ENCODE data around the gene OR10Z1.

Gene OR10Z1, protein sequence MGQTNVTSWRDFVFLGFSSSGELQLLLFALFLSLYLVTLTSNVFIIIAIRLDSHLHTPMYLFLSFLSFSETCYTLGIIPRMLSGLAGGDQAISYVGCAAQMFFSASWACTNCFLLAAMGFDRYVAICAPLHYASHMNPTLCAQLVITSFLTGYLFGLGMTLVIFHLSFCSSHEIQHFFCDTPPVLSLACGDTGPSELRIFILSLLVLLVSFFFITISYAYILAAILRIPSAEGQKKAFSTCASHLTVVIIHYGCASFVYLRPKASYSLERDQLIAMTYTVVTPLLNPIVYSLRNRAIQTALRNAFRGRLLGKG

DNA sequence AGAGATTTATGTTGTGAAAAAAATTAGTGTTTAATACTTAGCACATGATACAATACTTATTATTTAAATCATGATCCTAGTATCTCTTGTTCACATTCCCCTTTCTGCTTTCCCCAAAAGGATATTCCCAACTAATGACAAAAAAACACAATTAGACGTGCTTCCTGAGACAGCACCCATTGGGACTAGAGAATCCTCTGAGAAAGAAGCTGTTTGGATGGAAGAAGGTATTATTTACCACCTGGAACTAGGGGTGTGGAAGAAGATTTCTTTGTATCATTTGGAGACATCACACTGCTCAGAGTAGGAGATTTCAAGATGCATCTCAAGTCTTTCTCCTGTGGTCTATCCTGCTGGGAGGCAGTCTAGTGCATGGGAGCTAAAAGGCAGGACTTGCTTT is at the start of gene OR10Z1:
OR10Z1 (plus strand) TSS at position 301 of the 400 bp plus-strand sequence. CDS start 1,171 bp downstream, outside the sequence.
- no peak for DNase-seq (ENCODE audit: low spot score)

DNA sequence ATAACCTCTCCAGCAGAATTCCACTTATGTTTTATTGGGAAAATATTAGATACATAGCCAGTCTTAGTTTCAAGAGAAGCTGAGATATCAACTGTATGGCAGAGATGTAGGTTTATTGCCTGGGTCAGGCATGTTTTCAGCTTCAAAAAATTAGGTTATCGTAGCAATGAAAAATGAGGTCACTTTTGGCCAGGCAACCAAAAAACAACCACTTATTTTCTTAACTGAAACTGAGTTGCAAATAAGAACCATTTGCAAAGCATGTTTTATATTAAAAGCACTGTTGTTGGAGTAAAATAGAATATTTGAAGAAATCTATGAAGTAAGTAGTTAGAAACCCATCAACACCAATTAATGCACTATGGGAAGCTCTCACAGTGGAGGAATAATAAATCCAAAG is 45.4 kb upstream of the OR10Z1 start:
- no peak for DNase-seq (ENCODE audit: low spot score)

DNA sequence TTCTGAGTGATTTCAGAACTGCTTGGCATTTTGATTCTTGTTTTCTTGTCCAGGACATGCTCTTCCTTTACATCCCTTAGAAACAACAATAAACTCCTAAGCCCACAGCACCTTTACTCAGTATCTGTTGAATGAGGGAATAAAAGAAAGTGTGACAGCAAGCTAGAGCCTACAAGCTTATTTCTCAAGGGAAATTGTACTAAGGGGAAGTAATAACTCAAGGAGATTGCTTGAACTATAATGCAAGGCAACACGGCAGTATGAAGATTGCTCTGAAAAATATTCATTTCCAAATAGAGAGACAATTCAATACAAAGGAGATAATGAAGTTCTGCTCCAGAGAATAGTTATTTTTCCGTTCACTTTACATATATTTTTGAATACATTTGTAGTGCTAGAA is 41.2 kb upstream of the OR10Z1 start:
- no peak for DNase-seq (ENCODE audit: low spot score)

DNA sequence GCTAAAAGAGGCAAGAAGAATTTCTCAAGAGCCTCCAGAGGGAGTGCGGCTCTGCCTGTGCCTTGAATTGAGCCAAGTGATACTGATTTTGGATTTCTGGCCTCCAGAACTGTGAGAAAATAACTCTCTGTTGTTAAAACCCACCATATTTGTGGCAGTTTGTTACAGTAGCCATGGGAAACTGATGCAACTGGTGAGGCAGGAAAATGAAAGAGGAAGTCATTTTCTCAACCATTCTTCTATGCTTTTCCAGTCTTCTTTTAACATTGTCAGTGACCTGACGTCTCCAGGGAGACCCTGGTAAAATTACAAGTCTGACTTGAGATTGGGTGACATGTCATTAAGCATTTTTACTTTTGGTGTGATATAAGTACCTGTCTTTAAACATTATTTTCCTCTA is 40.5 kb upstream of the OR10Z1 start:
- no peak for DNase-seq (ENCODE audit: low spot score)

DNA sequence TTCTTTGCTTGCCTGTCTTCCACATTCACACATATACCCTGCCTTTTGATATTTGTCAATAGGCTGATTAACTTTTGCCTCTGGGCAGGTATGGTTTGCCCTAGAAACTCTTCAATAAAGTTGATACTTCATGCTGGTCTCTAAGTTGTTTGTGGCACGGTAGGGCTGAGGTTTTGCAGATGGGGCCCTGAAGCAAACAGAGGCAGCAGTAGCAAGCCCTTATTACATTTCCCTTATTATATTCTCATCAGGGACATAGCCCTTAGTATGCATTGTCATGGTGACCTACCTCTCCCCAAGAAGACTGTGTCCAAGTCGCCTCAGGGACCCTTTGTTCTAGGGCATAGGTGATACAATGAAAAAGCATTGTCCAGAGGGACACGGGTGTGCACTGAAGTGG is 34.6 kb upstream of the OR10Z1 start, which contains the start of gene OR6P1:
OR6P1 (minus strand) TSS at position 101 of the 400 bp plus-strand sequence. CDS start 6,976 bp downstream, outside the sequence.
- no peak for DNase-seq (ENCODE audit: low spot score)

DNA sequence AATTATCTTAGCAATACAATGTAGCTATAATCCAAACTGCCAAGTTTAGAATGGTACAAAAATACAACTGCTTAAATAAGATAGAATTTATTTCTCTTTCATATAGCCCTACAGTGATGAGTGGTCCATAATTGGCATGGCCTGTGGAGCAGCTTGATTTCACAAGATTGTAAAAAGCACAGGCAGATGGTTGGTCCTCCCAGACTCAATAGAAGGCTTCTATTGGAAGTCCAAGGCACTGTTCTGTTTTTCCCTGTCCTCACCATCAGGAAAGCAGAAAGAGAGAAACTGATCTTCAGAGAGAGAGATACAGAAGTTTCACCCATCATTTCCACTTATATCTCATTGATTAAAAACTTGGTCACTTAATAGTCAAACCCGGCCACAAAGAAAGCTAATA is 32.8 kb upstream of the OR10Z1 start:
- no peak for DNase-seq (ENCODE audit: low spot score)

DNA sequence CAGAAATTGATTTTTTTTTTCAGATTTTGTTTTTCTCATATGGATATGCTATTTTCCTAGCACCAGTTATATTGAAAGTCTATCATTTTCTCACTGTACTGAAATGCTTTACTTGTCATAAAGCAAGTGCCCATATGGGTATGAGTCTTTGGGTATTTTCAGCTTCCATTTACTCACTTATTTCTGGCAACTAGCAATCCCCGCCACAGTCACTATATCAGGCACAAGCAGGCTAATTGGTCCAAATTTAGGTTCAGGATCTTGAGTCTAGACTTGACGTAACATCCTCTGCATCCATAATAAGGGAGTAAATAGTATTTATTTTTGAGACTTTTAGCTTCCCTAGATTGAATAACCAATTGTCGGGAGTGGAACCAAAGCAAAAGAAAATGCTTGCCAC is 27.5 kb upstream of the OR10Z1 start:
- DNase-seq (ENCODE audit: low spot score) = no peak

DNA sequence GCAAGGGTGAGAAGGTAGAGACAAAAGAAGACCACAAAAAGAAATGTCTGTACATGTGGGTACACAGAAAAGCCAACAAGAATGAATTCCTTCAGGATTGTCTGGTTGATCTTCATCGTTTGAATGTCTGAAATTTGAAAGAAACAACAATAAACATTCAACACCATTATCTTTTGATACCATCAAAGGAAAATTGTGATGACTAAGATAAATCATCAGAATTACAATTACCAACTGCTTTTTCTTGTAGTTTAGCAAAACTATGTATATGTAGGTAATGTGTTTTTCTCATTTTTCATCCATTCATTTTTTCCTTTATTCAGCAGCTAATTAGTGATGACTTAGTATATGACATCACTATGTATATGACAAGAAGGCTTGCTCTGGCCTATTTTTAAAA is 25.3 kb upstream of the OR10Z1 start, which contains the start of gene OR10X1:
OR10X1 (minus strand) TSS at position 167 of the 400 bp plus-strand sequence; CDS start at position 167, 0 bp downstream.
- no peak for DNase-seq (ENCODE audit: low spot score)

DNA sequence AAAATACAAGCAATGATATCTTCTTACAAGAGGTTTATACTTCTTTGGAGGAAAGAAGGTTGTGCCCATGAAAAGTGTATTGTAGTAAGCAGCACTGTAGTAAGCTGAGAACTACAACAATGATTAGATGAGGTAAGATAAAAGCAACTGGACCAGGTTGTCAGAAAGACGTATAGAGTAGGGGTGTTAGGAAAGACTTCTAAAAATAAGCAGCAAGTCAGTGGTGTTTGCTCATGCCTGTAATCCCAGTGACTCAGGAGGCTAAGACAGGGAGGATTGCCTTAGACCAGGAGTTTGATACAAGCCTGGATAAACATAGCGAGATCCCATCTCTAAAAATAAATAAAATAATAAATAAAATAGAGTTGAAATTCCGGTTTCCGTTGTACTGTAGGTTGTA is 21.1 kb upstream of the OR10Z1 start:
- no peak for DNase-seq (ENCODE audit: low spot score)

DNA sequence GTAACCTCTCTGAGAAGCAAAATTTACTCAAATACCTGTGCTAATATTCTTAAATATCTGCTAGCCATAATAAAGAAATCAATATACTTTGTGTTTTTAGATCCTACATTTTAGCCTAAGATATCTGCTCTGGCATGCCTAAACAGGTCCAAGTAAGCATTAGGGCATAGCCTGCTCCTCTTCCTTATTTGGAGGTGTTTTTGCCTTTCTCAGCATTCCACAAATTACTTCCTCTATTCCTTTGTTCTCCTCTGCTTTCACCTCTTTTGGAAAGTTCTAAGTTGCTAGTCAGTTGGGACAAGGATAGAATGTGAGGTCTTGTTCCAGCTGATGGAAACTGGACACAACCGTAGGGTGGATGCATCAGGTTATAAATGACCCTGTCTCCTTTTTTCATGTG is 18.1 kb upstream of the OR10Z1 start:
- DNase-seq (ENCODE audit: low spot score) = no peak

DNA sequence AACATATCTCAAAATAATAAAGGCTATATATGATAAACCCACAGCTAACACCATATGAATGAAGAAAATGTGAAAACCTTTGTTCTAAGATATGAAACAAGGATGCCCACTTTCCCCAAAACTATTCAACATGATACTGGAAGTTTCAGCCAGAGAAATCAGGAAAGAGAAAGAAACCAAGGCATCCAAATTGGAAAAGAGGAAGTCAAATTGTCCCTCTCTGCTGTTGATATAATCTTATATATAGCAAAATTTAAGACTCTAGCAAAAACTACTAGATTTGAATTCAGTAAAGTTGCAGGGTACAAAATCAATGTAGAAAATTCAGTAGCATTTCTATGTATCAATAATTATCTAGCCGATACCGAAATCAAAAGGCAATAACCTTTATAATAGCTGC is 4.3 kb upstream of the OR10Z1 start:
- no peak for DNase-seq (ENCODE audit: low spot score)

DNA sequence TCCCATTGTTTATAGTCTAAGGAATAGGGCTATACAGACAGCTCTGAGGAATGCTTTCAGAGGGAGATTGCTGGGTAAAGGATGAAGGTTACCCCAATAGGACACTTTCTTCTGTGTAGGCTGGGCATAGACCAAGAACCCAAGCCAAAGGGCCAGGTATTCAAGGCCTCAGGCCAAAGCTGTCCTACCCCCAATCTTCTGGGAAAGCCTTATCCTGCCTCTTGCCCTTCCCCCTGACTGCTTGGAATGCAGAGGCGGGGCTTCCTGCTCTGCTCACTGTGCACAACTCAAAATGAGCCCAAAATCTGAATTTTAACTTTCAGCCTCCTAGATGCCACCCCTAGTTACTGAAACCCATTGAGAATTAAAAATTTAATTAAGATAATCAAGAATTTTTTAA is 2.2 kb downstream of the OR10Z1 start:
- no peak for DNase-seq (ENCODE audit: low spot score)

DNA sequence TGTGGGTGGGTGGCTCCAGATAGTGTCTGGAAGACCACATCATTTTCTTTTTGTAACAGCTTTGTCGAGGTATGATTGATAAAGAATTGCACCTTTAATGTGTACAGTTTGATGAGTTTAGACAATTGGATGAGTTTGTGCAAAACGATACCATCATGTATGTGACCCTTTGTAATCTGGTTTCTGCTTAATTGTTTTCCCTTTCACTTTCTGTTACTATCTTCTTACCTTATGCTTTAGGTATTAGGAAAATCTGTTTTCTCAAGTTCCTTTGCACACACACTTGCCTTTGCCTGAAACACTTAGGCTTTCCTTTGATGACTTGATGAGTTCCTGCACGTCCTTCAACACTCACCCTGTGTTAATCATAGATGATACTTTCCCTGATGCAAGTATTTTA is 6.8 kb downstream of the OR10Z1 start:
- no peak for DNase-seq (ENCODE audit: low spot score)

DNA sequence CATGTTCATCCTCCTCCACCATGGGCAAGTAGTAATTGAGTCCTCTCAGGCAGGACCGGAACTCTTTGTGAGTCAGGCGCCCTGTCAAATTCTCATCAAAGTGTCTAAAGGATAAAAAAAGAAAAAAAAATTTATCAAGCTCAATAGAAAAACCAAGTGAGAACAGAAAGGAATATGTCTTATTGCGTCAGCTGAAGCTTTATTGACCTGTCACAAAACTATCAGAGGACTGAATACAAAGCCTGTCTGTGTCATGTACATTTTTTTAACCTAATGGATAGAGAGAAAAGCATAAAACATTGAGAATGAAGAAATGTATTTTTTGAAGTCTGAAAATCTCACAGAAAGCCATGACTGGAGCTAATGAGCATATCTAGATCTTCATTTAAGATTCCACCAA is 8.7 kb downstream of the OR10Z1 start:
- DNase-seq (ENCODE audit: low spot score) = no peak

DNA sequence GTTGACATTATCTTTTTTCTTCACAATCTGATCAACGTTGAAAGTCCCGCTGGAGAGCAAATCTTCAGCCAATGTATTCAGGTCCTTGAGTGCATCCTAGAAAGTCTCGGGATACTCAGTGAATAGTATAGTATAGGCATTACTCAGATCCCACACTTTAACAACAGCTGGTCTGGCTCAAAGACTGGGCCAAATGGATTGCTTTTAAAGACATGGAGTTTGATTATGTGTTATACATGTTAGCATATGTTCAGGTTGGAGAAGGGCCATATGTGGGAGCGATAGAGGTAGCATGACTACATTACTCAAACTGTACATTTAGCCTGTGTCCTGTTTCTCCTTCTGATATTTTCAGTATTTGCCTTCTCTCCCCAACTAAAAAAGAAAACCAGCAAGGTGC is 33.1 kb downstream of the OR10Z1 start:
- DNase-seq (ENCODE audit: low spot score) = no peak

DNA sequence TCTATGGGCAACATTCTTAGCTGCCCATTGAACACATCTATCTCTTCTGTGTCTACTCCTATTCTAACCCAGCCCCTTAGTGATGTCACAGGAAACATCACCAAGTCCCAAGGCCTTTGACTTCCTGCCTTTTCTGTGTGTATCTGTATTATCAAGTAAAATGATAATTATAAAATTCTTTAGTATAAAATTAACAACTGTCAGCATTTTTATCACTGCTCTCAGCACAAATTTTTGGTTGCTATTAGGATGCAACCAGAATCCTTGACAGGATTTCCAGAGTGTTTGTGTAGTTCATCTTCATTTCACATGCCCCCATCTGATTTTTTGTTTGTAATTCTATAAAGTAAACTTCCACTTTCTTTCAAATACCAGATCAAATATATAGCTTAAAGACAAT is 33.8 kb downstream of the OR10Z1 start:
- DNase-seq (ENCODE audit: low spot score) = no peak

DNA sequence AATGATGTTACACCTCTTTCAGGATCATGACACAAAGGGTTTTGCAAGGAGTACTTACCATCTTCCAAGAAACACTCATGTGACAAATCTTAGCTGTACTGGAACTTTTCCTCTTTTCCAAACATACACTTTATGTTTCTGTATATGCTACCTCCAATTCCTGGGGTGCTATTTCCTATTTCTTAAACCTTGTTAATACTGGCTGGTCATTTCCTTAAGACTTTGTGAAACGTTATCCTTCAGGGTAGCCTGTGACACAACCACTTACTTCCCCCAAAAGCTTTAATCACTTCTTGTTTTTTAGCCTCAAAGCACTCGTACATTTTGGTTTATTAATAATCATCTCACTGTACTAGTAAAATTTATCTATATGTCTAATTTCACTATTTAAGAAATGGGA is 39.4 kb downstream of the OR10Z1 start:
- DNase-seq (ENCODE audit: low spot score) = no peak

DNA sequence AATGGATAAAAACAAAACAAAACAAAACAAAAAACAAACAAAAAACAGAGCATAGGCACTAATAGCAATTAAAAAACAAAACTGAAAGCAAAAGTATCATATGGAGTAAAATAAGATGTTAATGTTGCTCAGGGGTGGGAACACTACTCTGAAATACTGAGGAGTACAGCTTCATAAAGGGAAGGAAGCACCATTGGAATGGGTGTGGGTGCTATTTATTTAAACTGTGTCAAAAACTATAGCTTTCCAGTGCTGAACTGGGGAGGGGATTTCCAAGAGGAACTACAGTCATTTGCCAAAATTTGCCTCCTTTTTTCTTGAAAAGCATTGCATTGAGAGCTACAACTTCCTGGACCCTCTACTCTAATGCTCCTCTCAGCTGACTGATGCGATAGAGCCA is 41.4 kb downstream of the OR10Z1 start:
- DNase-seq (ENCODE audit: low spot score) = no peak

DNA sequence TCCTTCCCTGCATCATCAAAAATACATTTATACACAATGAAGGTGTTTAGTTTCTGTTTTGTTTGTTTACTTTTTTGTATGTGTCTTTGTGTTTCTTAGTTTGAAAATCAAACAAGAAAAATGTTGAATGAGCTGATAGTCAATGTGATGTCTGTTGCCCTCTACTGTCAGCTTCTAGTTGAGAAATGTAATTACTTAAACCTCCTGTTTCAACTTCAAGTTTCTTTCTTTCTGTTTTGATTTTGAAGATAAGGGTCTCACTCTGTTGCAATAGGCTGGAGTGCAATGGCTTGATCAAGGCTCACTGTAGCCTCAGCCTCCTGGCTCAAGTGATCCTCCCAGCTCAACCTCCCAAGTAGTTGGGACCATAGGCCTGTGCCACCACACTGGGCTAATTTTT is 44.0 kb downstream of the OR10Z1 start:
- DNase-seq (ENCODE audit: low spot score) = no peak

DNA sequence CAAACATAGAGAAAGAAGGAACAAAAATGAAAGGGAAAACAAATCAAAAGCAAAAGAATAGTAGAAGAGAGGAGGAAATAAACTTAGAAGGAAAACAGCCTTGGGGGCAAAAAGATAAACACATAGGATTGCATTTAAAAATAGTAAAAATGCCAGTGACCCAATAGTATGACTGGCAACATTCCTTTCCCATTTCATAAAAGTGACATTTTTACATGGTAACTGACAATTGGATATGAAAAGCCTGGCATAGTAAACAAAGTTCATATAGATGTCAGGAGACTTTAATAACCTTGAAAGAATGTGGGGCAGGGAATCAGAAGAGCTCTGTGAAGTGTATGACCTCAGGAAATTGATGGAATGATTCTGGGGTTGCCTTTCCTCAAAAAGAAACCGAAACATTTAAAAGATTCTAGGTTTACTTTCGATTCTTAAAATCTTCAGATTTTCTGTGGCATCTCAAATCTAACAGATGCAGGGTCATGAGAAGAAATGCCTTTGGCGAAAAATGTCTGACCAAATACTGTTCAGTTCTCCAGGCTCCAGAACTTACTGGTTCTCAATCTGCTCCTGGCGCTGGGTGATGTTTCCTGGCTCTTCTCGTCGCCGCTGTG is 47.8 kb downstream of the OR10Z1 start:
- no peak for DNase-seq (ENCODE audit: low spot score)

DNA sequence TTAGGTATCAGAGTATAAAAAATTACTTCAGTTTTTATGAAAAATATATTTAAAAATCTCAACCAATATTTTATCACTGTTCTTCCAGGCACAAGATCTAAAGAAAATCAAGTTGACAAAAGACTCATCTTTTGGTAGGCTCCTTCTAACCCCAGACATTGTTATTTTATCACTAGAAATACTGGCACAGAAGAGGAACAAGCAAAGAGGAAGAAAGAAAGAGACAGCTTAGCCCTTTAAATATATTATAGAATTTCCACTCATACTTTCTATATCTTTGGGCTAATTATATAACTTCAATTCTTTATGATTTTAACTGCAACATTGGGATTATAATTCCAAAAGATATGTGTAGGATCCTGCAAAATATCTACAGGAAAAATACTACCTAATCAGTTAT is 49.0 kb downstream of the OR10Z1 start:
- DNase-seq (ENCODE audit: low spot score) = no peak

DNA sequence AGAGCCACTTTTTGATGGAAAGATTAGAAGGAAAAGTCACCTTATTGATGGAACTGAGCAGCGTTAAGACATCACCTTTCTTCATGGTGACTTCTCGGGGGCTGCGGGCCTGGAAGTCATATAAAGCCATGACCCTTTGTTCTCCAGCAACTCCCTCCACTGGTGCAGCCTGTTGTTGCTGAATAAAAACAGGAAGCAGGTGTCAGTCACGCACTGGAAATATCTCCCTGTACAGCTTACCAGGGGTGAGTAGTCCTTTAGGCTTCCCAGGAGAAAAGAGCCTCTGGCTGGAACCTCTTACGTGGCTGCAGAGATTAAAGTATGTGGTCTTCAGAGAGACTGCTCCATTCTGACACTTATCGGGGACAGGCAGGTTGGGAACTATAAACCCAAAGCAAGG is 49.5 kb downstream of the OR10Z1 start:
- no peak for DNase-seq (ENCODE audit: low spot score)
